ENCODE measurements around the gene FRRS1. TPM values are rescaled to one million over a fixed set of nuclear protein-coding genes. Genes with fewer than 3 reads are reported as not detected.

FRRS1 gene
- total and polyA plus RNA-seq, 2 experiments from 2014 or later = 0.34 to 6.8 TPM

DNA sequence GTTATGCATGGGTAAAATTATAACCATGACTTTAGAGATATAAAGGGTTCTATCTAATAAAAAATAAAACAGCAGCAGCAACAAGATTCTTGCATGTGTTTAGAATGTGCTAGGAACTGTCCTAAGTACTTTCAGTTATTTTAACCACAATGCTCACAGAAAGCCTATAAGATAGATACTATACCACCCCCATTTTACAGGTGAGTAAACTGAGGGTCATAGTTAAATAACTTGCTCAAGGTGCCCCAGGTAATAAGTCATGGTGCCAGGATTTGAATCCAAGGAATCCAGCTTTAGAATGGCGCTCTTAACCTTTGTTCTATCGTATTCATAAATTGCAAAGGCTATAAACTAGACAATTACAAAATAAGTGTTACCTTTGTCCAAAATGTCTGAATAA, 53.4 kb downstream of the FRRS1 start (continued):
- TF ChIP-seq, protein P1, sequence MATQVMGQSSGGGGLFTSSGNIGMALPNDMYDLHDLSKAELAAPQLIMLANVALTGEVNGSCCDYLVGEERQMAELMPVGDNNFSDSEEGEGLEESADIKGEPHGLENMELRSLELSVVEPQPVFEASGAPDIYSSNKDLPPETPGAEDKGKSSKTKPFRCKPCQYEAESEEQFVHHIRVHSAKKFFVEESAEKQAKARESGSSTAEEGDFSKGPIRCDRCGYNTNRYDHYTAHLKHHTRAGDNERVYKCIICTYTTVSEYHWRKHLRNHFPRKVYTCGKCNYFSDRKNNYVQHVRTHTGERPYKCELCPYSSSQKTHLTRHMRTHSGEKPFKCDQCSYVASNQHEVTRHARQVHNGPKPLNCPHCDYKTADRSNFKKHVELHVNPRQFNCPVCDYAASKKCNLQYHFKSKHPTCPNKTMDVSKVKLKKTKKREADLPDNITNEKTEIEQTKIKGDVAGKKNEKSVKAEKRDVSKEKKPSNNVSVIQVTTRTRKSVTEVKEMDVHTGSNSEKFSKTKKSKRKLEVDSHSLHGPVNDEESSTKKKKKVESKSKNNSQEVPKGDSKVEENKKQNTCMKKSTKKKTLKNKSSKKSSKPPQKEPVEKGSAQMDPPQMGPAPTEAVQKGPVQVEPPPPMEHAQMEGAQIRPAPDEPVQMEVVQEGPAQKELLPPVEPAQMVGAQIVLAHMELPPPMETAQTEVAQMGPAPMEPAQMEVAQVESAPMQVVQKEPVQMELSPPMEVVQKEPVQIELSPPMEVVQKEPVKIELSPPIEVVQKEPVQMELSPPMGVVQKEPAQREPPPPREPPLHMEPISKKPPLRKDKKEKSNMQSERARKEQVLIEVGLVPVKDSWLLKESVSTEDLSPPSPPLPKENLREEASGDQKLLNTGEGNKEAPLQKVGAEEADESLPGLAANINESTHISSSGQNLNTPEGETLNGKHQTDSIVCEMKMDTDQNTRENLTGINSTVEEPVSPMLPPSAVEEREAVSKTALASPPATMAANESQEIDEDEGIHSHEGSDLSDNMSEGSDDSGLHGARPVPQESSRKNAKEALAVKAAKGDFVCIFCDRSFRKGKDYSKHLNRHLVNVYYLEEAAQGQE (IDR thresholded peaks at IDR 0.05; ENCODE audit: unreplicated experiment) = no peak
- TF ChIP-seq, protein P2, sequence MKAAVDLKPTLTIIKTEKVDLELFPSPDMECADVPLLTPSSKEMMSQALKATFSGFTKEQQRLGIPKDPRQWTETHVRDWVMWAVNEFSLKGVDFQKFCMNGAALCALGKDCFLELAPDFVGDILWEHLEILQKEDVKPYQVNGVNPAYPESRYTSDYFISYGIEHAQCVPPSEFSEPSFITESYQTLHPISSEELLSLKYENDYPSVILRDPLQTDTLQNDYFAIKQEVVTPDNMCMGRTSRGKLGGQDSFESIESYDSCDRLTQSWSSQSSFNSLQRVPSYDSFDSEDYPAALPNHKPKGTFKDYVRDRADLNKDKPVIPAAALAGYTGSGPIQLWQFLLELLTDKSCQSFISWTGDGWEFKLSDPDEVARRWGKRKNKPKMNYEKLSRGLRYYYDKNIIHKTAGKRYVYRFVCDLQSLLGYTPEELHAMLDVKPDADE (IDR thresholded peaks at IDR 0.05) = no peak
- TF ChIP-seq EZH2 (IDR thresholded peaks at IDR 0.05; ENCODE audit: low read depth, unreplicated experiment) (no peak), JUNB (IDR thresholded peaks at IDR 0.05; ENCODE audit: unreplicated experiment) (no peak)

DNA sequence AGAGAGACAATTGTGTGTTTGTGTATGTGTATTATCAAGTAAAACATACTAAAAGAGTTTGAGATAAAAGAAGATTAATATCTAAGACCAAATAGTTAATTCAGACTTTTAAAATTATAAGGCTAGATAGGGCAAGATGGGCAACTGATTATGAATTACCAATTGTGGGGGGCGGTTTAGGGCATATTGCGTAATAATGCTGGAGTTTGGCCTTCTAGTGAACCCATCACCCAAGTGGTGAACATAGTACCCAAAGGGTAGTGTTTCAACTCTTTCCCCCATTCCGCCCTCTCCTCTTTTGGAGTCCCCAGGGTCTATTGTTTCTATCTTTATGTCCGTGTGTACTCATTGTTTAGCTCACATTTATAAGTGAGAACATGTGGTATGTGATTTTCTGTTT, 55.4 kb downstream of the FRRS1 start:
- TF ChIP-seq, protein P1 (IDR thresholded peaks at IDR 0.05; ENCODE audit: unreplicated experiment) = no peak
- TF ChIP-seq EZH2 (IDR thresholded peaks at IDR 0.05; ENCODE audit: low read depth, unreplicated experiment) (no peak), ZNF462 (CRISPR knock-in tag; IDR thresholded peaks at IDR 0.05) (no peak), POLR2AphosphoS5 (IDR thresholded peaks at IDR 0.05; ENCODE audit: low read depth) (no peak), ZNF331 (CRISPR knock-in tag; IDR thresholded peaks at IDR 0.05; ENCODE audit: low read depth) (no peak), ZNF114 (CRISPR knock-in tag; IDR thresholded peaks at IDR 0.05) (no peak), JUNB (IDR thresholded peaks at IDR 0.05; ENCODE audit: unreplicated experiment) (no peak)
- H3K9me3 Mint-ChIP-seq = no peaks in the 10 kb centered on the region
- H3K4me1 Mint-ChIP-seq = no peaks in the 10 kb centered on the region
- Histone ChIP-seq H2AFZ (no peak overlapping the region), H3F3A (replicated peaks; ENCODE audit: low read depth) (no peaks in the 10 kb centered on the region), H3K4me3 (no peak overlapping the region), H3K4me1 (ENCODE audit: insufficient read depth) (no peaks in the 10 kb centered on the region), H3K9me2 (ENCODE audit: insufficient read depth) (no peaks in the 10 kb centered on the region), H3K27ac (ENCODE audit: low read depth) (no peak overlapping the region), H3K79me2 (replicated peaks; ENCODE audit: insufficient read depth) (no peaks in the 10 kb centered on the region), H3K36me3 (ENCODE audit: insufficient read depth) (no peaks in the 10 kb centered on the region), H4K20me1 (replicated peaks; ENCODE audit: insufficient read depth) (no peaks in the 10 kb centered on the region), H3K4me2 (no peak overlapping the region), H3K27me3 (ENCODE audit: insufficient read depth) (no peaks in the 10 kb centered on the region)
- H3K27me3 Mint-ChIP-seq (ENCODE audit: insufficient read depth, low read depth, poor library complexity) = peaks cover 2% of the 10 kb centered on the region
- H3K4me3 Mint-ChIP-seq = no peak overlapping the region
- no peak for DNase-seq (ENCODE audit: low spot score)
- no peak for ATAC-seq
- H3K36me3 Mint-ChIP-seq (ENCODE audit: low read depth) = peaks cover 4% of the 10 kb centered on the region; the same call in 1 of the 3 replicates
- no peak overlapping the region for H3K27ac Mint-ChIP-seq
